Vagina (tissue), 2 donors: ENCODE results near the gene YES1. TPM values are rescaled to one million over a fixed set of nuclear protein-coding genes. Genes with fewer than 3 reads are reported as not detected.
A peak's percentile ranks its signal among the peaks of the same experiment; 100 is the strongest.

Source experiments
- DNase-seq, 2 donors: peaks; one replicate each; pipeline ENCODE4 v3.0.0-alpha.2; 2017; ENCODE audit errors: extremely low spot score in 2 of 2
- H3K27ac ChIP-seq: fragments of 200-600 bp; sonication (generic); one replicate; pipeline ENCODE4 v1.5.1; 2019
- H3K27me3 ChIP-seq: fragments of 200-600 bp; sonication (generic); one replicate; pipeline ENCODE4 v1.5.1; 2019
- H3K36me3 ChIP-seq, 2 donors: fragments of 200-600 bp; sonication (generic); one replicate each; pipeline ENCODE4 v1.5.1; 2017 to 2019
- H3K4me1 ChIP-seq: fragments of 200-600 bp; sonication (generic); one replicate; pipeline ENCODE4 v1.5.1; 2019
- H3K4me3 ChIP-seq, 2 donors: fragments of 200-600 bp; sonication (generic); 1 replicate in 1 of 2; 2 replicates in 1 of 2; pipeline ENCODE4 v1.5.1; 2016 to 2019
- H3K9me3 ChIP-seq: fragments of 200-600 bp; sonication (generic); one replicate; pipeline ENCODE4 v1.5.1; 2019
- POLR2A ChIP-seq, 2 donors: fragments of 450-650 bp; IDR thresholded peaks; one replicate each; pipeline ENCODE4 v1.6.1; 2017; ENCODE audit warnings: antibody characterized with exemption in 2 of 2, mild to moderate bottlenecking in 2 of 2, moderate library complexity in 2 of 2
- POLR2AphosphoS5 ChIP-seq, 2 donors: sonication (generic); formaldehyde crosslinking; IDR thresholded peaks; one replicate each; pipeline ENCODE4 v1.9.0; 2017; ENCODE audit warnings: antibody characterized with exemption in 2 of 2, mild to moderate bottlenecking in 2 of 2, low read depth in 1 of 2; ENCODE audit not compliant: insufficient read depth in 1 of 2
- intact Hi-C: fragments of 100-400 bp; cut with DNase I; formaldehyde crosslinking; loops from one replicate; pipeline ENCODE4 v1.15.1; 2023
- total RNA-seq: library from RNA; depleted of rRNA; stranded (reverse); fragments of >200 nt; gene quantifications from one replicate; pipeline ENCODE4 v1.2.3, GENCODE V29; 2016
- TF ChIP-seq, protein P1 (sequence below), 3 experiments: fragments of 450-650 bp in 2 of 3; fragments of 200-600 bp in 1 of 3; sonication (generic) in 1 of 3; IDR thresholded peaks; one replicate each; pipeline ENCODE4 v1.5.1; 2017 to 2019; ENCODE audit warnings: antibody characterized with exemption in 3 of 3, mild to moderate bottlenecking in 2 of 3, moderate library complexity in 2 of 3

Gene YES1
- total RNA-seq, 1 donor from 2014 or later = 92.1 TPM

DNA sequence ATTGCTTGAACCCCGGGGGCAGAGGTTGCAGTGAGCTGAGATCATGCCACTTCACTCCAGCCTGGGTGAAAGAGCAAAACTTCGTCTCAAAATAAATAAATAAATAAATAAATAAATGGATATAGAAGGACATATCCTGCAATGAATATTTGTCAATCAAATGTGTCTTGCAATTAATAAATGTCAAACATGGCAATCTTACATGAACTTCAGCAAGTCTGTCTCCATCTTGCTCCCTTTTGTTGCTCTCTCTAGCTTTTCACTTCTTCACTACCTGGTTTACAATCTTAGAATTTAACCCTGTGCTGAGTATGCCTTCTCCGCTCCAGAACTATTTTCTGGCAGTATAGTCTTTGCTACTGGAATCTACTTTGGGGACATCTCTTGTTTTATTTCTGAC lies 3.3 kb upstream of the YES1 start:
- Histone ChIP-seq H3K9me3 (no peaks in the 10 kb centered on the region), H3K36me3 (no peaks in the 10 kb centered on the region), H3K4me3 (no peak overlapping the region), H3K27me3 (no peaks in the 10 kb centered on the region), H3K4me1 (peaks cover 5% of the 10 kb centered on the region), H3K27ac (no peak overlapping the region)
- DNase-seq = no peak
- intact Hi-C loops = no loop called here
- TF ChIP-seq POLR2A (IDR thresholded peaks at IDR 0.05) (no peak), POLR2AphosphoS5 (IDR thresholded peaks at IDR 0.05; ENCODE audit: insufficient read depth in 1 of 2, low read depth in 1 of 2) (no peak)
- TF ChIP-seq, protein P1, sequence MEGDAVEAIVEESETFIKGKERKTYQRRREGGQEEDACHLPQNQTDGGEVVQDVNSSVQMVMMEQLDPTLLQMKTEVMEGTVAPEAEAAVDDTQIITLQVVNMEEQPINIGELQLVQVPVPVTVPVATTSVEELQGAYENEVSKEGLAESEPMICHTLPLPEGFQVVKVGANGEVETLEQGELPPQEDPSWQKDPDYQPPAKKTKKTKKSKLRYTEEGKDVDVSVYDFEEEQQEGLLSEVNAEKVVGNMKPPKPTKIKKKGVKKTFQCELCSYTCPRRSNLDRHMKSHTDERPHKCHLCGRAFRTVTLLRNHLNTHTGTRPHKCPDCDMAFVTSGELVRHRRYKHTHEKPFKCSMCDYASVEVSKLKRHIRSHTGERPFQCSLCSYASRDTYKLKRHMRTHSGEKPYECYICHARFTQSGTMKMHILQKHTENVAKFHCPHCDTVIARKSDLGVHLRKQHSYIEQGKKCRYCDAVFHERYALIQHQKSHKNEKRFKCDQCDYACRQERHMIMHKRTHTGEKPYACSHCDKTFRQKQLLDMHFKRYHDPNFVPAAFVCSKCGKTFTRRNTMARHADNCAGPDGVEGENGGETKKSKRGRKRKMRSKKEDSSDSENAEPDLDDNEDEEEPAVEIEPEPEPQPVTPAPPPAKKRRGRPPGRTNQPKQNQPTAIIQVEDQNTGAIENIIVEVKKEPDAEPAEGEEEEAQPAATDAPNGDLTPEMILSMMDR (IDR thresholded peaks at IDR 0.05) = no peak

- no peak for DNase-seq
- no peak overlapping the region for H3K27ac ChIP-seq
- H3K4me3 ChIP-seq = no peak overlapping the region
- peaks cover 14% of the 10 kb centered on the region for H3K4me1 ChIP-seq
- TF ChIP-seq, protein P1 (IDR thresholded peaks at IDR 0.05) = no peak
- TF ChIP-seq POLR2A (IDR thresholded peaks at IDR 0.05) (no peak), POLR2AphosphoS5 (IDR thresholded peaks at IDR 0.05; ENCODE audit: insufficient read depth in 1 of 2, low read depth in 1 of 2) (no peak)
- no peaks in the 10 kb centered on the region for H3K9me3 ChIP-seq
- no peaks in the 10 kb centered on the region for H3K27me3 ChIP-seq
- no peaks in the 10 kb centered on the region for H3K36me3 ChIP-seq
- intact Hi-C loops = no loop called here
These were observed 2.5 kb upstream of the YES1 start for GRCh38 chr18:814300-815084.

DNA sequence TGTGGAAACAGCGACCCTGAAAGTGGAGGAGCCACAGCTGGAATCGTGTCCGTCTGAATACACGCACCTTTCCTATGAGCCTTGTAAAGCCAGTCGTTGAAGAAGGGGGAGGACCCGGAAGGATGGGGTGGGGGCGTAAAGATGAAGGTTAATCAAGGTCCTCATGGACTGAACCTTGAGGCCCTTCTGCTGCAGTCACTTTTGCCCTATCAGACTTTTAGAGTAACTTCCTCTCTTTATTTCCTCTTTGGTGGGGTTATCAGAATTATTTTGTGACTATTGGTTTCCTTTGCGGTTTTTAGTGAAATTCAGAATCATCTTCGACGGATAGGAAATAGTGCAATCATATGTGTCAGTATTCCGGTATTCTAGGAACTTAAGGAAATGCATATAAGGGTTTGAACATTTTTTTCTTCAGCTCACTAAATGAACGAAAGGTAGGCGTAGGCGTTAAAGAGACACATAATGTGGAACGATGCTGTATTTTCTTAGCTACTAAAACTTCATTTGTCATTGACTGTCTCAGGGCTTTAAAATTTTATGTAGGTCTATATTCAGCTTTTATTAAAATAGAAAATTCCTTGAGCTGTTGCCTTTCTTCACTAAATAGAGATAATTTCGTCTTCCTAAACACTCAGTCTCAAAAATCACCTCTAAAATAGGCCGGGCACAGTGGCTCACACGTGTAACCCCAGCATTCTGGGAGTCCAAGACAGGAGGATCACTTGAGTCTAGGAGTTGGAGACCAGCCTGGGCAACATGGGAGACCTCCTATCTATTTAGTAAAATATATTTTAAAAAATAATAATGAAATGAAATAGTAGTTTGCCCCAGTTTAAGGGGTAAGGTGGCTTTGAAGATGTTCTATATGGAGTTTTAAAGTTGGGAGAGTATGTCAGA lies 1.4 kb upstream of the YES1 start:
- TF ChIP-seq, protein P1 (IDR thresholded peaks at IDR 0.05) = no peak
- TF ChIP-seq POLR2A (IDR thresholded peaks at IDR 0.05) = no peak
- TF ChIP-seq POLR2AphosphoS5 (IDR thresholded peaks at IDR 0.05; ENCODE audit: insufficient read depth in 1 of 2, low read depth in 1 of 2) = no peak
- intact Hi-C loops = no loop called here
- no peaks in the 10 kb centered on the region for H3K27me3 ChIP-seq
- DNase-seq = no peak
- peaks cover 21% of the 10 kb centered on the region for H3K4me1 ChIP-seq
- H3K27ac ChIP-seq = peak overlapping the region; percentile 96
- H3K9me3 ChIP-seq = no peaks in the 10 kb centered on the region
- H3K4me3 ChIP-seq = peak overlapping the region; percentile 86 to 96
- no peaks in the 10 kb centered on the region for H3K36me3 ChIP-seq

DNA sequence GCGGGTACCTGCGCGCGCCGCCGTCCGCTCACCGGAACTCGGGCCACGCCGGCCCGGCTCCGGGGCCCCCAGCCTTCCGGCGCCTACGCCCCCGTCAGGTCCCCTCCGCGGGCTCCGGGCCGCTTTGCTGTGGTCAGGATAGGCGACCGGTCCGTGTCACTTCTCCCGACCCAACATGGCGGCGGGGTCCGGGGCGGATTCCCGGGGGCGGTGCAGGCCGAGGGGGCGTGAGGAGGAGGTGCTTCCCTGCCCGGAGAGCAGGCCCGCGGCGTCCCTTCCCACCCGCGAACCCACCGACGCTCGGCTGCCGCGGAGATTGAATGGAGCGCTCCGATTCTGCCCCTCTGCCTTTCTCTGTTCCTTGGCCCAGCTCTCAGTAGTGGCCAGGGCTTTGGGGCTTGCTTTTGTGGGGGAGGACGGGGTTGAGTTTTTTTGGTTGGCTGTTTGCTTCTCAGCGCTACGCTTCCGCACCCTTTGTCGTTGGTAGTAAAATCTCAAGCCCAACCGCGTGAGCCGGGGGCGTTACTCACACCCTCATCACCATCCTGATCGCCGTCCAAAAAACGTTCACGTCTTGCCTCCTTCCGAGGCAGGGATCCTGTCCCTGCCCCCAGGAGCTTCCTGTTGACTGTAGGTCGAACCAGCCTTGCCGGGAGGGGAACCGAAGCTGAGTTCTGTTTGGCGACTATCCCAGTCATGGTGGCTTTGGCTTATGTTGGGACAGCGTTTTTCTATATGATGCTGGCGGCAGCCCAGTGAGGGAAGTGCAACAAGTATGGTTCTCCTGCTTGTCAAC lies 532 bp upstream of the YES1 start:
- peaks cover 30% of the 10 kb centered on the region for H3K4me1 ChIP-seq
- H3K27ac ChIP-seq = peak overlapping the region; percentile 96
- peak in 1 of 2 donors; percentile 91 for DNase-seq
- no peaks in the 10 kb centered on the region for H3K9me3 ChIP-seq
- TF ChIP-seq, protein P1 (IDR thresholded peaks at IDR 0.05) = no peak
- TF ChIP-seq POLR2AphosphoS5 (IDR thresholded peaks at IDR 0.05; ENCODE audit: insufficient read depth in 1 of 2, low read depth in 1 of 2) (peak; percentile 7 to 69), POLR2A (IDR thresholded peaks at IDR 0.05) (peak in 1 of 2 donors; percentile 1)
- no peaks in the 10 kb centered on the region for H3K36me3 ChIP-seq
- H3K27me3 ChIP-seq = no peaks in the 10 kb centered on the region
- intact Hi-C loops = no loop called here
- H3K4me3 ChIP-seq = peak overlapping the region; percentile 86 to 96
